ENCODE measurements around the gene SPRY4.

SPRY4 gene

DNA sequence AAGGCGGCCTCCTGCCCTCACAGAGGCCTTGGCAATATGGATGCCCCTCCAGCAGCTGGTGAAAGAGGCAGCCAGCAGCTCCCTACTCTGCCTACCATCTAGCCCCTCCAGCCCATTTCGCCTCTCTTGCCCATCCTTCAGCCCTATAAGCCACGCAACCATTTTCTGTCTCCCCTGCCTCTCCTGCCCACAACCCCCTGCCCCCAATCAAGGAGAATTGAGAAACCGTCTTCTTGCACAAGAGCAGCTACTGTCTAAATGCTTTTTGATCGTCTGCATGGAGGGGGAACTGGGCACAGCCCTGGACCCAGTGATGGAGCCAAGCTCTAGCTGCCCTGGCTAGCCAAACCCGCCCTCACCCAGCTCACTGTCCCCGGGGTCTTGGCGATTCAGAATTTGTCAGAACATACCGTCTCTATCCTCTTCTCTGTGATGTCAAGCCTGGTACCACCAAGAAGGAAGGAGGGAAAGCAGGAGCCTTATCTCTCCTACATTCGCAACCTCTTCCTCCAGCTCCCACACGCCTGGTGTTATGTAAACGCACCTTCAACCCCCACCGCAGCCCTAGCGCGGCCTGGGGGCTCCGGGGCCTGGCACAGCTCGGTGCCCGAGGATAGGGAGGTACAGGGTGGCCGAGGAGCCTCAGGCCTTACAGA, 1.2 kb downstream of the SPRY4 start:
- no peaks in the 10 kb centered on the region for H3K36me3 Mint-ChIP-seq (ENCODE audit: low read depth)
- TF ChIP-seq, protein P1, sequence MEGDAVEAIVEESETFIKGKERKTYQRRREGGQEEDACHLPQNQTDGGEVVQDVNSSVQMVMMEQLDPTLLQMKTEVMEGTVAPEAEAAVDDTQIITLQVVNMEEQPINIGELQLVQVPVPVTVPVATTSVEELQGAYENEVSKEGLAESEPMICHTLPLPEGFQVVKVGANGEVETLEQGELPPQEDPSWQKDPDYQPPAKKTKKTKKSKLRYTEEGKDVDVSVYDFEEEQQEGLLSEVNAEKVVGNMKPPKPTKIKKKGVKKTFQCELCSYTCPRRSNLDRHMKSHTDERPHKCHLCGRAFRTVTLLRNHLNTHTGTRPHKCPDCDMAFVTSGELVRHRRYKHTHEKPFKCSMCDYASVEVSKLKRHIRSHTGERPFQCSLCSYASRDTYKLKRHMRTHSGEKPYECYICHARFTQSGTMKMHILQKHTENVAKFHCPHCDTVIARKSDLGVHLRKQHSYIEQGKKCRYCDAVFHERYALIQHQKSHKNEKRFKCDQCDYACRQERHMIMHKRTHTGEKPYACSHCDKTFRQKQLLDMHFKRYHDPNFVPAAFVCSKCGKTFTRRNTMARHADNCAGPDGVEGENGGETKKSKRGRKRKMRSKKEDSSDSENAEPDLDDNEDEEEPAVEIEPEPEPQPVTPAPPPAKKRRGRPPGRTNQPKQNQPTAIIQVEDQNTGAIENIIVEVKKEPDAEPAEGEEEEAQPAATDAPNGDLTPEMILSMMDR (IDR thresholded peaks at IDR 0.05) = no peak

DNA sequence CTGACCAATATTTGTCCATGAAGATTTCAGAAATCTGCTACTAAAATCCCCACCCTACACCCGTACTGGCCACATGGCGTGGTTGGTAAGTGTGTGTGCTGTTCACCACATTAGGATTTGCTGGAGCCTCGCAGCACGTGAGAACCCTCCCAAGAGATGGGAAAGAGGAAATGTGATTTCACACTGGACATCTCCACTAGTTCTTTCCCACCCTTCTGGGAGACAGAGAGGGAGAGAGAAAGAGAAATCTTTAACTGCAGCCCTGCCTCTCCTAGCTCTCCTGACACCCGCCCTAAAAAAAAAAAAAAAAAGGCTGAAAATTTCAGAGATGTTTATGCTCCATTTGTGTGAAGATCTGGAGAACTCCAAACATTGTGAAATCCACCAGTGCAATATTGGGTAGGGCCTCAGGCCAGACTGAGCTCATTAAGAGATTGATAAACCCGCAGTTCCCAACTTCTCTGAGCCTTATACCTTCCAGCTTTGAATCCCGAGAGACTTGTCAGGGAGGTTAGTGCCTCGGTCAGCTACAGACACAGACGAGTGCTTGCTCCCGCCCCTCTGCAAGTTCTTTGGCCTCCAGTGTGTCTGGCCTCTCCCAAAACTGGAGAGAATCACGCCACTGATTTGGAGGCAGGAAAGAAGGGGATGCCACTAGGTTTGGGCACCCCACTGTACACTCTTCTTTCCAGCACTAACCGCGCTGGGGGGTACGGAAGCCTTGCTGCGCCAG, 1.9 kb downstream of the SPRY4 start:
- Mint-ChIP-seq H3K27me3 (ENCODE audit: low read depth, poor library complexity) (peaks cover 6% of the 10 kb centered on the region), H3K4me3 (peak overlapping the region; percentile 90), H3K36me3 (ENCODE audit: low read depth) (peaks cover 4% of the 10 kb centered on the region), H3K27ac (peak overlapping the region; percentile 59), H3K4me1 (peaks cover 79% of the 10 kb centered on the region), H3K9me3 (no peaks in the 10 kb centered on the region)
- TF ChIP-seq, protein P1 (IDR thresholded peaks at IDR 0.05) = no peak
- DNase-seq = no peak

More for the DNA sequence above, 1.2 kb downstream of the SPRY4 start:
- Mint-ChIP-seq H3K27ac (peak overlapping the region; percentile 29), H3K4me1 (peaks cover 77% of the 10 kb centered on the region), H3K9me3 (no peaks in the 10 kb centered on the region), H3K27me3 (ENCODE audit: low read depth, poor library complexity) (peaks cover 6% of the 10 kb centered on the region), H3K4me3 (peak overlapping the region; percentile 90)
- no peak for DNase-seq

DNA sequence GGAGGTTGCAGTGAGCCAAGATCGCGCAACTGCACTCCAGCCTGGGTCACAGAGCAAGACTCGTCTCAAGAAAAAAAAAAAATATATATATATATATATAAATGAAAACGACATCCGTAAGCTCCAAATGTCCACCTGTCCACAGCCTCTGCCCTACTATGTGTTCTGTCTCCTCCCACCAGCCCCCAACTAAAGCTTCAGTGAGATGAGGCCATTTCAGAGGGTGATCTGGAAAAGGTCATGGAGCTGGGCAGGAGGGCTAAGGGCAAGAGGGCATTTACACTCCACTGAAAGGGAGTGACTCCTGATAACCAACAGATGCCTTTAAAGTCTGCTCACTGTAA, 2.4 kb downstream of the SPRY4 start:
- Mint-ChIP-seq H3K27me3 (ENCODE audit: low read depth, poor library complexity) (peaks cover 6% of the 10 kb centered on the region), H3K36me3 (ENCODE audit: low read depth) (peaks cover 7% of the 10 kb centered on the region), H3K9me3 (no peaks in the 10 kb centered on the region), H3K27ac (peak overlapping the region; percentile 59), H3K4me3 (peak overlapping the region; percentile 90), H3K4me1 (peaks cover 79% of the 10 kb centered on the region)
- TF ChIP-seq, protein P1 (IDR thresholded peaks at IDR 0.05) = no peak
- DNase-seq = no peak

DNA sequence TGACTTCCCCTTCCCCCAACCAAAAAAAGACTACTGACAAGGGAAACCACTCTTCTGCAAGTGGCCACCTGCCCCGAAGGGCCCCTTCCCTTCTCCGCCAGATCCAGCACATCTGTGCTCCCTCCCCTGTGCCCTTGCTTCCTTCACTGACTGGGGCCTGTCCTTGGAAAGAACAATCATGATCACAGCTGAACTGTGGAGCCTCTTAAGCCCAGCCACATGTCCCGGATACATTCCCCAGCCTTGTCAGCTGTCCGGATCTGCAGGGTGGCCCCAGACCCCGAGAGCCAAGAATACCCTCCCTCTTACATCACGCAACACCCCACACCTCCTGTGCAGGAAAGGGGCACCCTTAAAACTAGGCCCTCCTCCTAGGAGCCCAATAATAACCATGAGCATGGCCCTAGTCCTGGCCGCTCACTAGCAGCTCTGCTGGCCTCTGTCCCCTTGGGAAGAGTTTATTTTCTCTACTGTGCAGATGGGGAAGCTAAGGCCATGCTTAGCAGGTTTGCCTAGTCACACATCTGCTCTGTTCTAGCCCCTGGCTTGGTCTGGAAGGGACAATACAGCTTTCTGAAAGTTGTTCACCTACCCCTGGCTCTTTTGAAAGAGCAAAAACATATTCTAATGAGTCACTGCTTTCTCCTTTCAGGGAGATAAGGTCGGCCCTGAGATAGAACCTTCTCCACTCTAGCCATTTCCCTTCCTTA, 3.8 kb downstream of the SPRY4 start:
- H3K9me3 Mint-ChIP-seq = no peaks in the 10 kb centered on the region
- H3K27me3 Mint-ChIP-seq (ENCODE audit: low read depth, poor library complexity) = peaks cover 3% of the 10 kb centered on the region
- H3K4me1 Mint-ChIP-seq = peaks cover 79% of the 10 kb centered on the region
- TF ChIP-seq, protein P1 (IDR thresholded peaks at IDR 0.05) = no peak
- peak overlapping the region; percentile 92 for H3K27ac Mint-ChIP-seq
- peaks cover 14% of the 10 kb centered on the region for H3K36me3 Mint-ChIP-seq (ENCODE audit: low read depth)
- H3K4me3 Mint-ChIP-seq = peak overlapping the region; percentile 90
- no peak for DNase-seq

DNA sequence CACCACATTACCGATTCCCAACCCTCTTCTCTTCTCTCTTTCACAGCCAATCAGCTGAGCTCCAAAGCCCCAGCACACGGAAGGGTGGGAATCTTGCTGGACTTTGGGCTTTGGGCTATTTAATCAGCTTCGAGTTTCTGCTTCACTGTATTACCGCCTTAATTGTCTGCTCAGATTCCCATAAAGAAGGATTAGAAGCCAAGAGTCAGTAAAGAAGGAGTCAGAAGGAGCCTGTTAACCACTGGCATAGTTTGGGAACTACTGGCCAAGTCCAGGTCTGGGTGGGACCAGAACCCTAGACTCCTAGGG, 4.4 kb downstream of the SPRY4 start:
- peak overlapping the region; percentile 90 for H3K4me3 Mint-ChIP-seq
- peaks cover 3% of the 10 kb centered on the region for H3K27me3 Mint-ChIP-seq (ENCODE audit: low read depth, poor library complexity)
- DNase-seq = no peak
- TF ChIP-seq, protein P1 (IDR thresholded peaks at IDR 0.05) = no peak
- peak overlapping the region; percentile 92 for H3K27ac Mint-ChIP-seq
- peaks cover 85% of the 10 kb centered on the region for H3K4me1 Mint-ChIP-seq
- peaks cover 16% of the 10 kb centered on the region for H3K36me3 Mint-ChIP-seq (ENCODE audit: low read depth)
- H3K9me3 Mint-ChIP-seq = no peaks in the 10 kb centered on the region

Data from nephron progenitor cell (in vitro differentiated cells).